HG03565 (cell line): ENCODE results near the gene SPAG4.

Experiments used
- ATAC-seq: cut with Tn5 transposase; IDR thresholded peaks from one replicate; pipeline ENCODE4 v1.9.1; 2021; ENCODE audit warnings: mild to moderate bottlenecking, moderate library complexity; ENCODE audit not compliant: unreplicated experiment

Gene SPAG4

GRCh38 chr20:35598899-35599775, 16.5 kb upstream of the SPAG4 start:
- ATAC-seq: no peak

GRCh38 chr20:35599776-35600120, 15.9 kb upstream of the SPAG4 start:
- ATAC-seq: no peak

DNA sequence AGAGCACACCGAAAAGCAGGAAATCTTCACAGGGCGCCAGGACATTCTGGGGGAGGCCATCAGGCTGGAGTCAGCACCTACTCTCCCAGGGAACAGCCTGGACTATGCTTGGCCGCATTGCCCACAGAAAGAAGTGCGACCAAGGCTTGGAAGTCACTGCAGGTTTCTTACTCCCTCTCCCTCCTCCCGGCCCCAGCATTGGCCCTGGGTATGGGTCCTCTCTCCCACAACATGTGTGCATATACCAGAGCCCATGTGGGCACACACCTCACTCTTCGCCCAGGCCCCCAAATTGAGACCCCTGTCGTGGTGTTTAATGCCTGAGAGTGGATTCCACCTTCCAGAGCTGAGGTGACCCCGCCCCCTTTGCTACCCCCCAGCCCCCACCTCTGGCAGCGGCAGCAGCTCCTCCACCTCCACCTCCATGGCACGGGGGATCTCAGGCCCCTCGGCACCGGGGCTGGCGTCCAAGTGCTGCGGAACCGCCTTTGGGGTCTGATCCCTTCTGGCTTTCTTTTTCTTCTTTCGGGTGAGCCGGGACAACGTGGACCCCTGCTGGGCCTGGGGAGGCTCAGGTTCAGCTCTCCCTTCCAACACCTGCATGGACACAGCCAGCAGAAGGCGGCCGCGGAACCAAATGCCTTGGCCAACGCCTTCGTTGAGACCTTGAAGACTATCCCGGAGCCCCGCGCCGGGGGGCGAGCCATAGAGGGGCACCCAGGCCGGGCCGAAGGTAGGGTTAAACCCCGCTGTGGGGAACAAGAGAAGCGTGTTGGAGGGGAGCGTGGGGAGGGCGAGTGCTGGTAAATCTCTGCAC, 15.2 kb upstream of the SPAG4 start:
- ATAC-seq: no peak

DNA sequence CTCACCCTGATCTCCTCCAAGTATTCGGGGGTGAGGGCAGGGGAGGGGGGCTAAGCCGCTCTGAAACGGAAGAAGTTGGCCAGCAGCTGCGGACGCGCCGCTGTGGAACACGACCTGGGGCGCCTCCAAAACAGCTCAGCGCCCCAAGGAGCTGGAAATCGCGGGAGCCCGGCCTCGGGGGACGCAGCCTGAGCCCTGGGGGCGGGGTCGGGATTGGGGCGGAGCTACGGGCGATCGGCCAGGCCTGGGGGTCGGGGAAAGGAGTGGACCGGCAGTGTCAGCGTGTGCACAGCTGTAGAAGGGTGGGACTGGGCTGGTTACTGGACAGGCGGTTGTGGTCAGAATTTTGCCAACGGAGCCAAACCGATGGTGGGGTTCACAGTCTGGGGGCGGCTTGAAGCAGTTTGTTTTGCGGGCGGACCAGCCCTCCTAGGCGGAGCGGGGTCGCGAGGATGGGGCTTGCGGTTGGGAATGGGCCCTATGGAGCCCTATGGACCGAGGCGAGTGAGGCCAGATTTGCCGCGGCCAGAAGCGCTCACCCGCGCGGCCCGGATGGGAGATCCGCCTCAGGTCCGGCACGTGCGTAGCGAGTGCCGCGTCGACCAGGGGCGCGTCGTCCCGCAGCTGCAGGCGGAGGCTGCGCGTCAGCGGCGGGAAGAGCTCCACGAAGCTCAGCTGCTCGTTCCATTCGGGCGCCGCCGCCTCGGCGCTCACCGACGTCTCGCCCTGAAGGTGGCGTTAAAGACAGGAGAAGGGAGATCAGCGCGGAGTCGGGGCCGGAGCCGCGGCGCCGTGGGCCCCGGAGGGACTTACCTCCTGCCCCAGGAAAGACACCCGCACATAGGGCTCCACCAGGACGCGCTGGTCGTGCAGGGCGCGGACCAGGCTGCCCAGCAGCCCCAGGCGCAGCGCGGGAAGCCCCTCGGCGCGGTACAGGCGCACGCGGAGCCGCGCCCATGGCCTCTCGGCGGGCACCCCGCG, 14.3 kb upstream of the SPAG4 start:
- ATAC-seq: no peak

DNA sequence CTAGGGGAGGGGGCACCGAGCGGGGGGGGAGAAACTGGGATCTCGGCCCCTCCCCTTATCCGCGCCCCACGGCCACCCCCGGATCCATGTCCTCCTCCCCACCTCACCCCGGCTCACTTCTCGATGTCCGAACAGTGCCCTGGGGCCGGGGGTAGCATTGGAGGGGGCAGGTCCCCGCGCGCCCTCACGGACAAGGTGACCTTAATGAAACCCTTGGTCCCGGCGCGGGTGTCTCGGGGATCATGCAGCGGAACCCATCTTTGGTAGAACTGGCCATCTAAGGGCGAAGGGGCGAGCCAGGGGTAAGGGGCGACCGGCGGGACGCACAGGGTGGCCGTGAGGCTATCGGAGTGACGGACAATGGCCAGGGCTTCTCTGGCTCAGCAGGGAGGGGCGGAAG, 13.6 kb upstream of the SPAG4 start:
- no peak for ATAC-seq

DNA sequence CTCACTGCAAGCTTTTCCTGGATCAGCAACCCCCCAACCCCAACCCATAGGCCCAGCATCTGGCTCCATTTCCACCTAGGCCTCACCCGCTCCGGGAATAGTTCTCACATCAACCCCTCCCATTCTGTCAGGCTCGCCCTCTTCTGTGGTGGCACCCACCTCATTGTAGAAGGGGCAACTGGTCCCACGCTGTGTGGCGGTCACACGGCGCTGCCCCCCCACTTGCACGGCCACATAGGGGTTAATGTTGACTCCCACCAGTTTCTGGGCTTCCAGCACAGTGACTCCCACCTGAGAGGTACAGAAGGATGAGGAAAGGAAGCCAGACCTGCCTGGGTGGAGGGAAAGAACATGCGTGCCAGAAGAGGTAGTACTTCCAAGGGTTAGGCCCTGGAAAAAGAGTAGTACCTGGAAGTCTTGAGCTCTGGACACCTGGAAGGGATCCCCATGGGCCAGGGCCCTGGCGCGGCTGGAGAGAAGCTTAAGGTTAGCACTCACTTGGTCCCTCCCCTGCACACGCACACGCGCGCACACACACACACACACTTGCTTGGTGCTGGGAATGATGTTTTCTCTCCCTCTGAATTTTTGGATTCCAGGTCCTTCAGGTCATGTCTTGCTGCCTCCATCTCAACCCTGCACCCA, 12.7 kb upstream of the SPAG4 start:
- ATAC-seq: no peak

DNA sequence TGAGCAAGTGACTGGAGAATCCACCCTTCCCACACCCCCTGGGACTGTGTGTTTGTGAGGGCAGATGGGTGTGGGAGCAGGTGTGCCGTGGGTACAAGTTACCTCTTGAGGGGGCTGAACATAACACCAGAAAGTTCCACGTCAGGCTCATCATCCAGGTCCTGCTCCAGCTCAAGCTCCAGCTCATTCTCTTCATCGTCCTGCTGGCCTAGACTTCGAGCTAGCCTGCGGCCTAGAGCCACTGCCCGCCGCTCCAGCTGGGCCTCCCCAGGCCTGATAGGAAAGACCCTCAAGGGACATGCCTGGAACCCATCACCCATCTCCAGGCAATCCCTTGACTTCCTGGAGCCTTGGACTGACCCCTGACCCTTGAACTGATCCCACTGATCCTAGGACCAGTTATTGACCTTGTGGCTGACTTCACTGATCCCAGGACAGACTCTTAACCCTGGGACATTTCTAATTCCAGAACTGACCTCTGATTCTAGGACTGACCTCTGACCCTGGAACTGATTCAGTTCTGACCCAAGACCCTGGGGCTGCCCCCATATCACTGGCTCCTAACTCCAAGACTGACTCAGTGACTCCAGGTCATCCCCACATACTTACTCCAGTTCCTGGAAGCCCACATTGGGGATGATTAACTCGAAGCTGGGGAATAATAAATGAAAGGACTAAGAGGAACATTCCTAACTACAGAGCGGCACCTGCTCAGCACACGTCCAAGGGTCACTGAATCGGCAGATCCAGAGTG, 11.8 kb upstream of the SPAG4 start:
- no peak for ATAC-seq

DNA sequence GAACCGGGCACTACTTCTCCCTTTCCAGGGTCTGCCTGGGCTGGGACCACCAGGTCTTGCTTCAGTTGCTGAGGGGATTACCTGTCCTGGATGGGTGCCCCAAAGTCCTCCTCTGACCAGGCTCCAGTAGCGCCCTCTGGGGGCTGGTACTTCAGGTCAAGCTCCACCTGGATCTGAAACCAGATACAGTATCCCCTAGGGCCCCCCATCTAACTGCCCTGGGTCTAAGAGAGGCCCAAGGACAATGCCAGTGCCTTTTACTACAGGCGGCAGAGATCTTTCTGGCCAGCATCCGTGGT, 11.2 kb upstream of the SPAG4 start:
- ATAC-seq: no peak

DNA sequence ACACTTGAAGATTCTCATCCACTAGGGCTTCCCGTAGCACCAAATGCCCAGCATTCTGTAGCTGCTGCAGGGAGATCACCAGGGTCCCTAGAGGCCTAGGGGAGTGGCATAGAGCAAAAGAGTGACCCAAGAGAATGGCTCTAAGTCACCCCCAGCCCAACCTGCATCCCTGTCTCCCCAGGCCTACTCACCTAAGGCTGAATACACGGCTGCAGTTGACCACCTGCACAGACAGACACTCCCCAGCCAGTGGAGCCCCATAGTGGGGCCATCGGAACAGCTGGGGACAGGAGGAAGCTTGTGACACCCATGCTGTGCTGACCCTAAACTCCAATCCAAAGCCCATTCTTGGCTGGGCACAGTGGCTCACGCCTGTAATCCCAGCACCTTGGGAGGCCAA, 9.5 kb upstream of the SPAG4 start:
- ATAC-seq: no peak

DNA sequence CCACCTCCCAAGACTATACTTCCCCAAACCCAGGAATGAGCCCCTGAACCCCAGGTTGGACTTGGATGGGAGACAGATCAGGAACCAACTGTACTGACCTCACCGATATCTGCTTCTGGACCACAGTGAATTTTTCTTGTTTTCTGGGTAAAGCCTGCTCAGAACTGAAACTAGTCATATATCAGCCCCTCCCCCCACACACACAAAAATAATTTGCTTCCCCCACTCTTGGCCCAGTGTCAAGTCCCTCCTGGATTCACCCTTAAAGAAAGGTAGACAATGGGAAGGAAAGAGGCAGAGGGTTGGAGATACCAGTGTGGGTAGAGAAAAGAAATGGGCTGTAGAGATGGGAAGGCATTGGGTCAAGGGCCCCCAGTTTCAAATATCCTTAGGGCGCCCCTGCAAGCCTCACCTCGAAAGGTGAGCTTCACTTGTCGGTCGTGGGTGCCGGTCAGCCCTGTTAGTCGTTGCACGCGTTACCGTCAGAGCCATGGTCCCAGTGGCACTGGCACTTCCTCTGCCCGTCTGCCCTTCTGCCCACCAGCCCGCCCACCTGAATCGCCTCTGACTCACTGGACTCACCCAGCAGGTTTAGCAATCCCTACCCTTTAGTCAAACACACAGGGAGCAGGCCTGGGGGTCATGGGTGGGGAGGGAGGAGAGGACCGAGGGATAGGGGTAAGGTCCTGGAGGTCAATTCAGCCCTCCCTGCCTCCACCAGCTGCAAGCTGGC, 8.5 kb upstream of the SPAG4 start:
- ATAC-seq: no peak

DNA sequence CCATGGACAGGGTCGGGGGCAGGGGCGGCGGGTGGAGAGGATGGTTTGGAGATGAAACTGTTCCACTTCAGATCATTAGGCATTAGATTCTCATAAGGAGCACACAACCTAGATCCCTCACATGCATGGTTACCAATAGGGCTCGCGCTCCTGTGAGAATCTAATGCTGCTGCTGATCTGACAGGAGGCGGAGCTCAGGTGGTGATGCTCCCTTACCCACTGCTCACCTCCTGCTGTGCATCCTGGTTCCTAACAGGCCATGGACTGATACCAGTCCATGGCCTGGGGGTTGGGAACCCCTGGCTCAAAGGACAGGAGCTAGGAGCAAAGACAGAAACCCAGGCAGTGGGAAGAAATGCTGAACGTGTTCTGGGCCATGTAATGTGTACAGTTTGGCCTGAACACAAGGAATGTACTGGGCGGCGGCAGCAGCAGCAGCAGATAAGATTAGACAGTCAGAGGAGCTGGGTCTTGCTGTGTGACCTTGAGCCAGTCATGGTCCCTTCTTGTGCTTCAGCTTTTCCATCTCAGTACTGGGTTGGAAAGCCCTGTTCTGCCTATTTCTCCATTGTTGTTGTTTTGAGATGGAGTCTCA, 4.7 kb upstream of the SPAG4 start:
- ATAC-seq: no peak

DNA sequence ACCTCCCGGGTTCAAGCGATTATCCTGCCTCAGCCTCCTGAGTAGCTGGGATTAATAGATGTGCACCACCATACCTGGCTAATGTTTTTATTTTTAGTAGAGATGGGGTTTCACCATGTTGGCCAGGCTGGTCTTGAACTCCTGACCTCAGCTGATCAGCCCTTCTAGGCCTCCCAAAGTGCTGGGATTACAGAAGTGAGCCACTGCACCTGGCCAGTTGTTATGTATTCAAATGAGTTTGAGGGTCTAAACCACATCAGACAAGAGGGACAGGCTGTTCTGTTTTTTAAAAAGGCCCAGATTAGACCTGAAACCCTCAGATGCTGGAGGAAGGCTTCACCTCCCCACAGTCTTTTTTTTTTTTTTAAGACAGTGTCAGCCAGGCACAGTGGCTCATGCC, 4.1 kb upstream of the SPAG4 start:
- no peak for ATAC-seq

DNA sequence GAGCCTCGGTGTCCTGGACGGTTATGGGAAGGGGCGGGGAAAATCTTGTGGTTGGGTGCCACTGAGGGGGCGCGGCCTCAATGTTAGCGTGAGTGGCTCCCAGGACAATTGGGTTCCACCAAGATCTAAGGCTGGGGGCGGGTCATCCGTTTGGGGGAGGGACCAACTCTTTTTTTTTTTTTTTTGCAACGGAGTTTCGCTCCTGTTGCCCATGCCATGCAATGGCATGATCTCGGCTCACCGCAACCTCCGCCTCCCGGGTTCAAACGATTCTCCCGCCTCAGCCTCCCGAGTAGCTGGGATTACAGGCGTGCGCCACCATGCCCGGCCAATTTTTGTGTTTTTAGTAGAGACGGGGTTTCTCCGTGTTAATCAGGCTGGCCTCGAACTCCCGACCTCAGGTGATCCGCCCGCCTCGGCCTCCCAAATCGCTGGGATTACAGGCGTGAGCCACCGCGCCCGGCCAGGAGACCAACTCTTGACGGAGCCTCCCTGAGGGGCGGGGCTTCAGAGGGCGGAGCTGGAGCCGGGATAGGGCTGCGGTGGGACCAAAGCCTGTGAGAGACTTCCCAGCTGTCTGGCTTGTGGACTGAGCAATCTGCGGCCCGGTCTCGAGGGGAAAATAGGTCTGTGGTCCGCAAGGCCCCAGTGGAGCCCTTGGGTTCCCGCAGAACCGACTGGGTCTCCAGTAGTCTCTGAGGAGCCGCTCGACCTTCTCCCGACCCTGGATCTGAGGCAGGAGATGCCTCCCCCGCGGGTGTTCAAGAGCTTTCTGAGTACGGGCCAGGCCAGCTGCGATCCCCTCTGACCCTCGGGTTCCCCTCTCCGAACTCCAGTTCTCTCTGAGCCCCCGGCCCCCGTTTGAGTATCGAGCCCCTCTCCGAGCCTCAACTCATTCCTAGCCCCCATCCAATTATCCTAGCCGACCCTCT, 1.1 kb downstream of the SPAG4 start:
- ATAC-seq: no peak

GRCh38 chr20:35617397-35618262, 2.0 kb downstream of the SPAG4 start:
- no peak for ATAC-seq

DNA sequence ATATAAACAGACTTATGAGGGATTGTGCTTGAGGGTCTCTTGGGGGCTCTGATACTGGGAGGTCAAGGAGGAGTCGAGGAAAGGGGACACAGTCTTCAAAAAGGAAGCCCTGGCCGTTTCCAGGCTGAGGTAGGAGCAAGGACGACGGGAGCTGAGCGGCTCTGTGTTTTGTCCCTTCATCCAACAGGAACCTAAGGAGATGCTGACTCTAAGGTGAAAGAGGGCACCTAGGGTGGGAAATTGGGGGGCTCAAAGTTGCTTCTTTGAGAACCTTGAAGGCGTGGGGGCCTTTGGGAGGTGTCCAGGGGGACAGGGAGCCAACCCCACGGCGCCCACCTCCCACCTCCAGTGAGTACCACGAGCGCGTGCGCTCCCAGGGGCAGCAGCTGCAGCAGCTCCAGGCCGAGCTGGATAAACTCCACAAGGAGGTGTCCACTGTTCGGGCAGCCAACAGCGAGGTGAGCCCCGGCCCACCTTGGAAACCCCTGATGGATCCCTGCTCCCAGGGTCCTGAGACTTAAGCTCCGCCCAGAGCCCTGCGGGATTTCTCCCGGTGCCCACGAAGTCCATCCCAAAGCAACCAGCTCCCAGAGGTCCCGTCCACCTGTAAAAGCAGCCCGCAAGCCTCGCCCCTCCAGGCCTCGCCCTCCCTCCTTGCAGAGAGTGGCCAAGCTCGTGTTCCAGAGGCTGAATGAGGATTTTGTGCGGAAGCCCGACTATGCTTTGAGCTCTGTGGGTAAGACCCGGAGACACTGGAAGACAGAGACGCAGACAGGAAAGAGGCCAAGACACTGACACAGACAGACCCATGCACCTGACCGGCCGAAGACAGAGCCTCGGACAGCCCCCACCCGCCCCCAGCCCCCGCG, 2.9 kb downstream of the SPAG4 start:
- ATAC-seq: no peak
